ENCODE data around the gene ZNF366. TPM values are rescaled to one million over a fixed set of nuclear protein-coding genes. Genes with fewer than 3 reads are reported as not detected.

The ZNF366 gene
- total RNA-seq, 1 donor from 2014 or later, result 8.0 TPM

- intact Hi-C loops (cut with DNase I), result no loop called here
- no peak for DNase-seq
- peak; percentile 29 for ATAC-seq (ENCODE audit: poor library complexity)
These were observed 104.8 kb downstream of the ZNF366 start for GRCh38 chr5:72402381-72402890.

- intact Hi-C loops (cut with DNase I), result no loop called here
- no peak for DNase-seq
- no peak for ATAC-seq (ENCODE audit: poor library complexity)
These were observed 106.3 kb downstream of the ZNF366 start for GRCh38 chr5:72400950-72401349.

GRCh38 chr5:72397836-72398235, 109.4 kb downstream of the ZNF366 start:
- DNase-seq (no peak), ATAC-seq (ENCODE audit: poor library complexity) (no peak)
- intact Hi-C loops (cut with DNase I), result no loop called here

GRCh38 chr5:72394688-72395087, 112.5 kb downstream of the ZNF366 start:
- intact Hi-C loops (cut with DNase I), result no loop called here
- no peak for ATAC-seq (ENCODE audit: poor library complexity)
- no peak for DNase-seq

GRCh38 chr5:72393052-72393451, 114.2 kb downstream of the ZNF366 start:
- ATAC-seq (ENCODE audit: poor library complexity) (no peak), DNase-seq (no peak)
- intact Hi-C loops (cut with DNase I), result no loop called here

Other genes with a start within 250 kb of the ZNF366 start
- 69.3 TPM for gene MRPS27, start 187.2 kb downstream of the ZNF366 start, total RNA-seq
- gene PTCD2, start 187.0 kb downstream of the ZNF366 start, total RNA-seq, result 18.6 TPM

All from Right ventricle myocardium superior (tissue), 1 donor.